BE2C (cell line): ENCODE results near the gene MEG3.

ENCODE experiments used
- DNase-seq: peaks from one replicate; pipeline ENCODE4 v3.0.0-alpha.2; 2020
- H3K27me3 ChIP-seq: fragments of 250-450 bp; sonication (Bioruptor Pico); 2 replicates; pipeline ENCODE4 v1.5.1; 2020; ENCODE audit warnings: mild to moderate bottlenecking
- H3K36me3 ChIP-seq: fragments of 250-450 bp; sonication (Bioruptor Pico); 2 replicates; pipeline ENCODE4 v1.5.1; 2020; ENCODE audit warnings: mild to moderate bottlenecking
- H3K4me1 ChIP-seq: fragments of 250-450 bp; sonication (Bioruptor Pico); 2 replicates; pipeline ENCODE4 v1.5.1; 2020
- H3K4me3 ChIP-seq: 2 replicates; pipeline ENCODE4 v1.5.1; 2011; ENCODE audit warnings: low read depth, low read length
- H3K9me3 ChIP-seq: fragments of 250-450 bp; sonication (Bioruptor Pico); 2 replicates; pipeline ENCODE4 v1.5.1; 2020
- TF ChIP-seq, protein P1 (sequence below): IDR thresholded peaks from 2 replicates; pipeline ENCODE4 v1.5.1; 2012; ENCODE audit warnings: mild to moderate bottlenecking, low read depth, low read length

MEG3 gene

DNA sequence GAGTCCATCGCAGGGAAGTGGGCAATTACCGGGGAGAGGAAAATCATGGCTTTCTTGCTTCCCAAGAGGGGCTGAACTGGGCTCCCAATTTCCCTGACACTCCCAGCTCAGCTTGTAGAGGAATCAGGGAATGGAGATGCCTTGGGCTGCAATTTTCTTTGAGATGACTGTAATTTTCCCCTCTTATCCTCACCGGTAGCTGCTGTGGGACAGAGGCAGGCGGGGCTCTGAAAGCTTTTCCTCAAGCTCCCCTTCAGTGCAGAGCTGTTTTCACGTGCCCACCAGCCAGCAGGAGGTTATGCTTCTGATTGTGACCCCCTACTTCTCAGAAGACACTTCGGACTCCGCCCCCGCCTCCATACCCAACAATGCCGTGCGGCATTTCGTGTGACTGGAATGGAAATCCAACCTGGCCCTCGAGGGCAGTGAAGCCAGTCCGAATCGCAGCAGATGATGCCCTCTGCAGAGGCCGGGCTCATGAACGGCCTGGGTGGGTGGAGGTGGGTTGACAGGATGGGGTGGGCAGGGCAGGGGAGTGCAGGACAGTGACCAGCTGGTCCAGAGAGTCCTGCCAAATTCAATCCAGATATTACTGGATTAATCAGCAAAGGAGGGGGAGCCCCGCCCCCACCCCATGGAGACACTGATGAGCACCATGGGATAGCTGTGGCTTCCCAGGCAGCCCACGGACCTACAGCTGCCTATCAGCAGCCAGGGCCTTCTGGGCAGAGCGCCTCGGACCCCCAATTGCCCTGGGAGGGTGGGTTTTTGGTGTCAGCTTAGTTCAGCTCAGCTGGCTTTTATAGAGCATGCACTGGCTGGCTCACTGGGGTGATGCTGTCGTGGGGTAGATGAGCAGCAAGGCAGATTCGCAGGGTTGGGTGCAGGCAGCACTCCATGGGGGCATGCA is 40.0 kb downstream of the MEG3 start:
- DNase-seq: peak; percentile 13
- TF ChIP-seq, protein P1, sequence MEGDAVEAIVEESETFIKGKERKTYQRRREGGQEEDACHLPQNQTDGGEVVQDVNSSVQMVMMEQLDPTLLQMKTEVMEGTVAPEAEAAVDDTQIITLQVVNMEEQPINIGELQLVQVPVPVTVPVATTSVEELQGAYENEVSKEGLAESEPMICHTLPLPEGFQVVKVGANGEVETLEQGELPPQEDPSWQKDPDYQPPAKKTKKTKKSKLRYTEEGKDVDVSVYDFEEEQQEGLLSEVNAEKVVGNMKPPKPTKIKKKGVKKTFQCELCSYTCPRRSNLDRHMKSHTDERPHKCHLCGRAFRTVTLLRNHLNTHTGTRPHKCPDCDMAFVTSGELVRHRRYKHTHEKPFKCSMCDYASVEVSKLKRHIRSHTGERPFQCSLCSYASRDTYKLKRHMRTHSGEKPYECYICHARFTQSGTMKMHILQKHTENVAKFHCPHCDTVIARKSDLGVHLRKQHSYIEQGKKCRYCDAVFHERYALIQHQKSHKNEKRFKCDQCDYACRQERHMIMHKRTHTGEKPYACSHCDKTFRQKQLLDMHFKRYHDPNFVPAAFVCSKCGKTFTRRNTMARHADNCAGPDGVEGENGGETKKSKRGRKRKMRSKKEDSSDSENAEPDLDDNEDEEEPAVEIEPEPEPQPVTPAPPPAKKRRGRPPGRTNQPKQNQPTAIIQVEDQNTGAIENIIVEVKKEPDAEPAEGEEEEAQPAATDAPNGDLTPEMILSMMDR: no peak
- H3K4me1 ChIP-seq: no peaks in the 10 kb centered on the region
- H3K27me3 ChIP-seq: no peaks in the 10 kb centered on the region
- H3K4me3 ChIP-seq: no peak overlapping the region
- H3K36me3 ChIP-seq: peaks cover 66% of the 10 kb centered on the region
- no peaks in the 10 kb centered on the region for H3K9me3 ChIP-seq

- peak; percentile 13 for DNase-seq
- no peaks in the 10 kb centered on the region for H3K4me1 ChIP-seq
- H3K36me3 ChIP-seq: peaks cover 63% of the 10 kb centered on the region
- H3K4me3 ChIP-seq: no peak overlapping the region
- TF ChIP-seq, protein P1: no peak
- no peaks in the 10 kb centered on the region for H3K27me3 ChIP-seq
- no peaks in the 10 kb centered on the region for H3K9me3 ChIP-seq
Measured at GRCh38 chr14:100866666-100867630, 41.0 kb downstream of the MEG3 start.

GRCh38 chr14:100867631-100868315 is 41.9 kb downstream of the MEG3 start:
- H3K36me3 ChIP-seq: peaks cover 62% of the 10 kb centered on the region
- no peaks in the 10 kb centered on the region for H3K27me3 ChIP-seq
- no peak overlapping the region for H3K4me3 ChIP-seq
- TF ChIP-seq, protein P1: no peak
- H3K9me3 ChIP-seq: no peaks in the 10 kb centered on the region
- peak; percentile 8 for DNase-seq
- H3K4me1 ChIP-seq: no peaks in the 10 kb centered on the region; the same call in 1 of the 2 replicates

DNA sequence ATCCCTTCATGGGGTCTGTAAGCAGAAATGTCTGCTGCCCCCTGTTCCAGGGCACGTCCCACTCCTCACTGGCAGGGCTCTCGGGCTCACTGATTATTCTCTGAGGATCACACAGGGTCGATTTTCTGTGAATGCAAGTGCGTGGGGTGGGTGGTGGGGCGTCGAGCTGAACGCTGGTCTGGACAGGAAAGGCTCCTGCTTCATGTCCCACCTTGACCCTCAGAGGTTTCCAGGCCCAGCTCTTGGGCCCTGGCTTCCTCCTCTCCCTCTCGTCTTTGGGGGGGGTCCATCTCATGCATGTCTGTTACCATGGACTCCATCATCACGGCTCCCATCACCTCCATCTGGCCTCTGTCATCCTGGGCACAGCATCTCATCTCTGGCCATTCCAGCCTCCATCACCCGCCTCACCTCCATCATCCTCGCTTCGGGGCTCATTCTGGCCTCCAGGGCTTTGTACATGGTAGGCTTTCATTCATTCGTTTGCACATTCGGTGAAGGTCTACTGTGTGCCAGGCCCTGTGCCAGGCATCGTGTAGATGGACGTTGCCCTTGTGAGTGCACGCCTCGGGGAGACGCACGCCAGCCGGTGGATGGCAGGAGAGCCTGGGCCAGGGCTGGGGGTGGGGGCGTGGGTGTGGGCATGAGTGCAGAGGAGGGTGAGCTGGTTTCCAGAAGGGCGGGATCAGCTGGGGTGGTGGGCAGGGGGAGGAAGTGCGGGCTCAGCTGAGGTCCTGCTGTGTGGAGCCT is 42.9 kb downstream of the MEG3 start:
- TF ChIP-seq, protein P1: no peak
- H3K27me3 ChIP-seq: no peaks in the 10 kb centered on the region
- H3K4me3 ChIP-seq: no peak overlapping the region
- no peaks in the 10 kb centered on the region; the same call in 1 of the 2 replicates for H3K4me1 ChIP-seq
- H3K9me3 ChIP-seq: no peaks in the 10 kb centered on the region
- DNase-seq: peak; percentile 6
- peaks cover 59% of the 10 kb centered on the region for H3K36me3 ChIP-seq
